Measurements from ENCODE around the gene HMGCL. TPM values are rescaled to one million over a fixed set of nuclear protein-coding genes. Genes with fewer than 3 reads are reported as not detected.

HMGCL gene
- total and polyA plus RNA-seq, 2 of the 13 experiments (the other 11 are each of a cell fraction or from before 2014, with no cell fraction given): 21.3 to 41.4 TPM

- TF ChIP-seq ZBTB10 (CRISPR knock-in tag; IDR thresholded peaks at IDR 0.05; ENCODE audit: borderline replicate concordance): no peak
- no peak for TF ChIP-seq RFX3 (CRISPR knock-in tag; IDR thresholded peaks at IDR 0.05)
- peak; percentile 83 for TF ChIP-seq RBFOX2 (IDR thresholded peaks at IDR 0.05; ENCODE audit: low read depth, low read length)
- no peak for TF ChIP-seq CBFB (CRISPR knock-in tag; IDR thresholded peaks at IDR 0.05)
- TF ChIP-seq KAT2B (IDR thresholded peaks at IDR 0.05; ENCODE audit: borderline replicate concordance, low read depth, low read length): no peak
- peak; percentile 24; the same call in 1 of the 2 replicates for TF ChIP-seq CREM (IDR thresholded peaks at IDR 0.05)
- no peak for TF ChIP-seq CREM (CRISPR knock-in tag; IDR thresholded peaks at IDR 0.05)
- peak; percentile 9; the same call in 1 of the 2 replicates for TF ChIP-seq ZMYM3 (CRISPR knock-in tag; IDR thresholded peaks at IDR 0.05)
- TF ChIP-seq ZNF597 (CRISPR knock-in tag; IDR thresholded peaks at IDR 0.05): no peak
- TF ChIP-seq ZNF83 (CRISPR knock-in tag; IDR thresholded peaks at IDR 0.05; ENCODE audit: borderline replicate concordance): peak; percentile 20; the same call in 1 of the 2 replicates
- TF ChIP-seq ARNTL (CRISPR knock-in tag; IDR thresholded peaks at IDR 0.05): peak; percentile 36; the same call in 1 of the 2 replicates
- 0 out of 2 replicates have a peak, but pooled peaks have one; percentile 11 for TF ChIP-seq FOXK1 (CRISPR knock-in tag; IDR thresholded peaks at IDR 0.05; ENCODE audit: borderline replicate concordance, low read depth)
- no peak; the same call in 1 of the 2 replicates for TF ChIP-seq ZNF629 (CRISPR knock-in tag; conservative IDR thresholded peaks at IDR 0.05)
- no peak for TF ChIP-seq PCBP1 (IDR thresholded peaks at IDR 0.05; ENCODE audit: borderline replicate concordance, low read depth, low read length)
- no peak for TF ChIP-seq HMG20B (CRISPR knock-in tag; conservative IDR thresholded peaks at IDR 0.05)
- TF ChIP-seq HMGXB4 (CRISPR knock-in tag; IDR thresholded peaks at IDR 0.05; ENCODE audit: borderline replicate concordance in 1 of 2, low read depth in 1 of 2): peak; percentile 85 to 88
- TF ChIP-seq ONECUT2 (CRISPR knock-in tag; IDR thresholded peaks at IDR 0.05): 0 out of 2 replicates have a peak, but pooled peaks have one; percentile 20
- no peak for TF ChIP-seq NBN (conservative IDR thresholded peaks at IDR 0.05)
- peak; percentile 64 for TF ChIP-seq PHF20 (CRISPR knock-in tag; IDR thresholded peaks at IDR 0.05)
- TF ChIP-seq MXD3 (CRISPR knock-in tag; IDR thresholded peaks at IDR 0.05): peak; percentile 58
- TF ChIP-seq ZBTB2 (CRISPR knock-in tag; IDR thresholded peaks at IDR 0.05; ENCODE audit: low read depth): no peak
- TF ChIP-seq BCL6 (CRISPR knock-in tag; IDR thresholded peaks at IDR 0.05): peak; percentile 34
- TF ChIP-seq SRSF1 (optimal IDR thresholded peaks at IDR 0.05; ENCODE audit: low read depth, low read length): no peak
Measured at GRCh38 chr1:23867895-23868556, 42.8 kb upstream of the HMGCL start, which contains the start of gene FUCA1 (continued).
